Measurements from ENCODE around the gene PROM2. TPM values are rescaled to one million over a fixed set of nuclear protein-coding genes. Genes with fewer than 3 reads are reported as not detected.
A peak's percentile ranks its signal among the peaks of the same experiment; 100 is the strongest.

The PROM2 gene
- total and polyA plus RNA-seq, 4 donors = 0.11 to 1.1 (median 0.24) TPM

- Histone ChIP-seq H3K27me3 (ENCODE audit: control insufficient read depth in 4 of 4, insufficient read depth in 4 of 4, low read length in 3 of 4) (no peaks in the 10 kb centered on the region), H3K4me3 (ENCODE audit: low read depth in 1 of 3, low read length in 3 of 3) (no peak overlapping the region), H3K9me3 (ENCODE audit: control insufficient read depth in 4 of 4, low read length in 3 of 4) (no peaks in the 10 kb centered on the region), H3K4me1 (ENCODE audit: control insufficient read depth in 4 of 4, insufficient read depth in 4 of 4, low read length in 3 of 4) (peaks cover 0 to 4% (median 3%) of the 10 kb centered on the region in 4 donors), H3K36me3 (ENCODE audit: control insufficient read depth in 4 of 4, insufficient read depth in 3 of 4, low read depth in 1 of 4, low read length in 3 of 4) (no peaks in the 10 kb centered on the region), H3K9ac (ENCODE audit: low read depth in 1 of 2, low read length in 2 of 2) (no peak overlapping the region), H3K27ac (ENCODE audit: low read depth in 1 of 2, low read length in 2 of 2) (no peak overlapping the region)
- 69% methylated on average over 11 of the region's 11 CpGs for WGBS
- peak; percentile 88 for TF ChIP-seq NR2F2 (IDR thresholded peaks at IDR 0.05)
- TF ChIP-seq SP1 (IDR thresholded peaks at IDR 0.05) = peak; percentile 30
- TF ChIP-seq REST (IDR thresholded peaks at IDR 0.05) = no peak
- no peak for TF ChIP-seq HNF4G (IDR thresholded peaks at IDR 0.05)
- no peak for TF ChIP-seq ATF3 (IDR thresholded peaks at IDR 0.05)
- TF ChIP-seq RXRA (IDR thresholded peaks at IDR 0.05) = peak in 1 of 2 donors; percentile 36
- no peak for TF ChIP-seq RAD21 (IDR thresholded peaks at IDR 0.05)
- no peak for TF ChIP-seq YY1 (IDR thresholded peaks at IDR 0.05)
- TF ChIP-seq HNF4A (conservative IDR thresholded peaks at IDR 0.05) = peak; percentile 69
- TF ChIP-seq FOXA1 (IDR thresholded peaks at IDR 0.05) = no peak
- no peak for TF ChIP-seq JUND (IDR thresholded peaks at IDR 0.05)
- TF ChIP-seq CTCF (IDR thresholded peaks at IDR 0.05; ENCODE audit: low read depth, low read length, missing input control) = no peak
- no peak for TF ChIP-seq FOXA2 (IDR thresholded peaks at IDR 0.05)
- TF ChIP-seq MAX (IDR thresholded peaks at IDR 0.05) = no peak
- peak; percentile 28 for DNase-seq (ENCODE audit: low spot score)
Observed at GRCh38 chr2:95267458-95268210, 6.6 kb upstream of the PROM2 start.

GRCh38 chr2:95268211-95269035 lies 5.8 kb upstream of the PROM2 start:
- no peaks in the 10 kb centered on the region for H3K36me3 ChIP-seq (ENCODE audit: control insufficient read depth in 4 of 4, insufficient read depth in 3 of 4, low read depth in 1 of 4, low read length in 3 of 4)
- no peaks in the 10 kb centered on the region for H3K9me3 ChIP-seq (ENCODE audit: control insufficient read depth in 4 of 4, low read length in 3 of 4)
- DNase-seq (ENCODE audit: low spot score) = peak; percentile 27
- no peaks in the 10 kb centered on the region for H3K27me3 ChIP-seq (ENCODE audit: control insufficient read depth in 4 of 4, insufficient read depth in 4 of 4, low read length in 3 of 4)
- H3K9ac ChIP-seq (ENCODE audit: low read depth in 1 of 2, low read length in 2 of 2) = no peak overlapping the region
- H3K4me3 ChIP-seq (ENCODE audit: low read depth in 1 of 3, low read length in 3 of 3) = no peak overlapping the region
- H3K4me1 ChIP-seq (ENCODE audit: control insufficient read depth in 4 of 4, insufficient read depth in 4 of 4, low read length in 3 of 4) = peaks cover 0 to 4% (median 3%) of the 10 kb centered on the region in 4 donors
- 94% methylated on average over 13 of the region's 13 CpGs for WGBS
- no peak overlapping the region for H3K27ac ChIP-seq (ENCODE audit: low read depth in 1 of 2, low read length in 2 of 2)
- TF ChIP-seq HNF4G (IDR thresholded peaks at IDR 0.05) = no peak
- TF ChIP-seq ATF3 (IDR thresholded peaks at IDR 0.05) = no peak
- TF ChIP-seq RAD21 (IDR thresholded peaks at IDR 0.05) = no peak
- no peak for TF ChIP-seq NR2F2 (IDR thresholded peaks at IDR 0.05)
- TF ChIP-seq HNF4A (conservative IDR thresholded peaks at IDR 0.05) = no peak
- no peak for TF ChIP-seq ZBTB33 (IDR thresholded peaks at IDR 0.05)
- TF ChIP-seq SP1 (IDR thresholded peaks at IDR 0.05) = no peak
- TF ChIP-seq JUND (IDR thresholded peaks at IDR 0.05) = no peak
- TF ChIP-seq EGR1 (IDR thresholded peaks at IDR 0.05; ENCODE audit: low read depth in 2 of 2) = no peak
- TF ChIP-seq CTCF (IDR thresholded peaks at IDR 0.05; ENCODE audit: low read depth, low read length, missing input control) = no peak

Measured in liver (tissue), 9 donors.